Measurements from ENCODE around the gene ALPK3. TPM values are rescaled to one million over a fixed set of nuclear protein-coding genes. Genes with fewer than 3 reads are reported as not detected.
A peak's percentile ranks its signal among the peaks of the same experiment; 100 is the strongest.

Gene ALPK3
- total RNA-seq, 1 experiment from 2014 or later: 17.7 TPM

DNA sequence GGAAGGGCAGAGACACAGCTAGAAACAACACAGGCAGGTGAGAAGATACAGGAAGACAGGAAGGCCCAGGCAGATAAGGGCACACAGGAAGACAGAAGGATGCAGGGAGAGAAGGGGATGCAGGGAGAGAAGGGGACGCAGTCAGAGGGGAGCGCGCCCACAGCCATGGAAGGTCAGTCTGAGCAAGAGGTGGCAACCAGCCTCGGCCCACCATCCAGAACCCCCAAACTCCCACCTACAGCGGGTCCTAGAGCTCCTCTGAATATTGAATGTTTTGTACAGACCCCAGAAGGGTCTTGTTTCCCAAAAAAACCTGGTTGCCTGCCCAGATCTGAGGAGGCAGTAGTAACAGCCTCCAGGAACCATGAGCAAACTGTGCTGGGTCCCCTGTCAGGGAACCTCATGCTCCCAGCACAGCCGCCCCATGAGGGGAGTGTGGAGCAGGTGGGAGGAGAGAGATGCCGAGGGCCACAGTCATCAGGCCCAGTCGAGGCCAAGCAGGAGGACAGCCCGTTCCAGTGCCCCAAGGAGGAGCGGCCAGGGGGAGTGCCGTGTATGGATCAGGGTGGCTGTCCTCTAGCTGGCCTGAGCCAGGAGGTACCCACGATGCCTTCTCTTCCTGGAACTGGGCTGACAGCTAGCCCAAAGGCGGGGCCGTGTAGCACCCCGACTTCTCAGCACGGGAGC, 39.7 kb downstream of the ALPK3 start:
- Histone ChIP-seq H3K27ac (ENCODE audit: insufficient read length, low read depth, low read length) (no peak overlapping the region), H2BK5ac (ENCODE audit: insufficient read length, low read length) (no peak overlapping the region), H3K79me1 (ENCODE audit: insufficient read depth, low read depth, low read length, poor library complexity, severe bottlenecking) (no peaks in the 10 kb centered on the region), H3K9me3 (ENCODE audit: control insufficient read depth, low read depth, low read length) (no peaks in the 10 kb centered on the region), H4K91ac (ENCODE audit: insufficient read length, low read depth, low read length) (no peak overlapping the region), H4K20me1 (ENCODE audit: control insufficient read depth, insufficient read depth, insufficient read length) (no peaks in the 10 kb centered on the region), H3K23ac (ENCODE audit: insufficient read length, low read depth, low read length) (no peak overlapping the region), H3K23me2 (ENCODE audit: insufficient read length, low read depth, low read length, poor library complexity, severe bottlenecking) (no peaks in the 10 kb centered on the region), H2BK120ac (ENCODE audit: low read depth, low read length, poor library complexity, severe bottlenecking) (no peak overlapping the region), H3K79me2 (ENCODE audit: insufficient read depth, low read length) (no peaks in the 10 kb centered on the region), H3K18ac (ENCODE audit: insufficient read length, low read depth, low read length) (no peak overlapping the region), H3K27me3 (ENCODE audit: insufficient read depth, low read length) (no peaks in the 10 kb centered on the region), H3K4me2 (ENCODE audit: insufficient read depth, insufficient read length, low read length) (no peak overlapping the region), H3K14ac (ENCODE audit: insufficient read depth, low read length) (no peak overlapping the region), H4K5ac (ENCODE audit: insufficient read length, low read depth, low read length) (no peak overlapping the region), H2BK12ac (ENCODE audit: insufficient read length, low read depth, low read length) (no peak overlapping the region), H3K56ac (ENCODE audit: insufficient read length, low read depth, low read length) (no peak overlapping the region), H2BK20ac (ENCODE audit: low read depth, low read length, poor library complexity, severe bottlenecking) (no peak overlapping the region), H2BK15ac (ENCODE audit: low read depth, low read length) (no peak overlapping the region), H3T11ph (ENCODE audit: low read length) (no peak overlapping the region), H3K4ac (ENCODE audit: low read depth, low read length) (no peak overlapping the region), H3K4me1 (ENCODE audit: insufficient read depth, low read length) (no peaks in the 10 kb centered on the region), H2AFZ (ENCODE audit: low read length) (no peak overlapping the region), H2AK5ac (ENCODE audit: insufficient read length, low read length) (no peak overlapping the region), H4K8ac (replicated peaks; ENCODE audit: insufficient read length, low read depth, low read length) (no peak overlapping the region), H3K9ac (ENCODE audit: extremely low read depth, insufficient read length, low read length) (no peak overlapping the region)
- Mint-ChIP-seq H3K4me1 (no peaks in the 10 kb centered on the region), H3K9me3 (no peaks in the 10 kb centered on the region), H3K4me3 (no peak overlapping the region), H3K27me3 (ENCODE audit: low read depth) (no peaks in the 10 kb centered on the region), H3K27ac (peak overlapping the region in 1 of 3 experiments; percentile 53; a peak in 2 of 7 replicates), H3K36me3 (ENCODE audit: insufficient read depth in 1 of 3, low read depth in 3 of 3) (peaks cover 0 to 18% (median 7%) of the 10 kb centered on the region in 3 experiments; a peak in 5 of 7 replicates)
- WGBS (ENCODE audit: extremely low coverage, insufficient read length, low lambda C conversion rate): no CpG with 5 or more reads among the region's 16 CpGs
- TF ChIP-seq, protein P1, sequence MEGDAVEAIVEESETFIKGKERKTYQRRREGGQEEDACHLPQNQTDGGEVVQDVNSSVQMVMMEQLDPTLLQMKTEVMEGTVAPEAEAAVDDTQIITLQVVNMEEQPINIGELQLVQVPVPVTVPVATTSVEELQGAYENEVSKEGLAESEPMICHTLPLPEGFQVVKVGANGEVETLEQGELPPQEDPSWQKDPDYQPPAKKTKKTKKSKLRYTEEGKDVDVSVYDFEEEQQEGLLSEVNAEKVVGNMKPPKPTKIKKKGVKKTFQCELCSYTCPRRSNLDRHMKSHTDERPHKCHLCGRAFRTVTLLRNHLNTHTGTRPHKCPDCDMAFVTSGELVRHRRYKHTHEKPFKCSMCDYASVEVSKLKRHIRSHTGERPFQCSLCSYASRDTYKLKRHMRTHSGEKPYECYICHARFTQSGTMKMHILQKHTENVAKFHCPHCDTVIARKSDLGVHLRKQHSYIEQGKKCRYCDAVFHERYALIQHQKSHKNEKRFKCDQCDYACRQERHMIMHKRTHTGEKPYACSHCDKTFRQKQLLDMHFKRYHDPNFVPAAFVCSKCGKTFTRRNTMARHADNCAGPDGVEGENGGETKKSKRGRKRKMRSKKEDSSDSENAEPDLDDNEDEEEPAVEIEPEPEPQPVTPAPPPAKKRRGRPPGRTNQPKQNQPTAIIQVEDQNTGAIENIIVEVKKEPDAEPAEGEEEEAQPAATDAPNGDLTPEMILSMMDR (conservative IDR thresholded peaks at IDR 0.05): no peak
- no peak for DNase-seq

All from H9 (cell line).